SK-N-DZ (cell line): ENCODE measurements around the gene P2RY8.
"Not testable (repeated sequence)": the region's sequence is repeated elsewhere in the genome, so short reads cannot be mapped to it uniquely, and the experiment has no call there.

ENCODE experiments used
- DNase-seq: peaks from one replicate; pipeline ENCODE4 v3.0.0-alpha.2; 2015; ENCODE audit warnings: low spot score

Gene P2RY8

DNA sequence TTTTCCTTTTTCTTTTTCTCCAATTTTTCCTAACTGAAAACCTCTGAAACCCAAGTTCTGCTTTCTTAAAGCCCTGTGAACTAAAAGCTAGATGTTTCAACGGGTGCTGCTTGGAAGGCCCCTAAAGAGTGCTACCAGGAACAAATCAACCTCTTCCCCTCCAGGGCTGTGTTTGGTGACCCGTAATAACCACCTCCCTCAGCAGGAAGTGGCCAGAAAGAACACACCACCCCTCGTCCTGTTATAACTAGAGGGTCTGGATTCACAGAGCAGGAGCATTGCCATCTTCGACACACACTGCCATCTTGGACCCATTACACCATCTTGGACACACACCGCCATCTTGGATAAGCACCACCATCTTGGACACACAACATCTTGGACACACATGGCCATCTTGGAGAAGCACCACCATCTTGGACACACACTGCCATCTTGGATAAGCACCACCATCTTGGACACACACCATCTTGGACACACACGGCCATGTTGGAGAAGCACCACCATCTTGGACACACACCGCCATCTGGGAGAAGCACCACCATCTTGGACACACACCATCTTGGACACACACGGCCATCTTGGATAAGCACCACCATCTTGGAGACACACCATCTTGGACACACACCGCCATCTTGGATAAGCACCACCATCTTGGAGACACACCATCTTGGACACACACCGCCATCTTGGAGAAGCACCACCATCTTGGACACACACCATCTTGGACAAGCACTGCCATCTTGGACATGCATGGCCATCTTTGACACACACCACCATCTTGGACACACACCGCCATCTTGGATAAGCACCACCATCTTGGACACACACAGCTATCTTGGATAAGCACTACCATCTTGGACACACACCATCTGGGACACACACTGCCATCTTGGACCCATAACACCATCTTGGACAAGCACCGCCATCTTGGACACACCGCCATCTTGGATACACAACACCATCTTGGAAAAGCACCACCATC is 89.7 kb downstream of the P2RY8 start:
- not testable (repeated sequence) for DNase-seq

DNA sequence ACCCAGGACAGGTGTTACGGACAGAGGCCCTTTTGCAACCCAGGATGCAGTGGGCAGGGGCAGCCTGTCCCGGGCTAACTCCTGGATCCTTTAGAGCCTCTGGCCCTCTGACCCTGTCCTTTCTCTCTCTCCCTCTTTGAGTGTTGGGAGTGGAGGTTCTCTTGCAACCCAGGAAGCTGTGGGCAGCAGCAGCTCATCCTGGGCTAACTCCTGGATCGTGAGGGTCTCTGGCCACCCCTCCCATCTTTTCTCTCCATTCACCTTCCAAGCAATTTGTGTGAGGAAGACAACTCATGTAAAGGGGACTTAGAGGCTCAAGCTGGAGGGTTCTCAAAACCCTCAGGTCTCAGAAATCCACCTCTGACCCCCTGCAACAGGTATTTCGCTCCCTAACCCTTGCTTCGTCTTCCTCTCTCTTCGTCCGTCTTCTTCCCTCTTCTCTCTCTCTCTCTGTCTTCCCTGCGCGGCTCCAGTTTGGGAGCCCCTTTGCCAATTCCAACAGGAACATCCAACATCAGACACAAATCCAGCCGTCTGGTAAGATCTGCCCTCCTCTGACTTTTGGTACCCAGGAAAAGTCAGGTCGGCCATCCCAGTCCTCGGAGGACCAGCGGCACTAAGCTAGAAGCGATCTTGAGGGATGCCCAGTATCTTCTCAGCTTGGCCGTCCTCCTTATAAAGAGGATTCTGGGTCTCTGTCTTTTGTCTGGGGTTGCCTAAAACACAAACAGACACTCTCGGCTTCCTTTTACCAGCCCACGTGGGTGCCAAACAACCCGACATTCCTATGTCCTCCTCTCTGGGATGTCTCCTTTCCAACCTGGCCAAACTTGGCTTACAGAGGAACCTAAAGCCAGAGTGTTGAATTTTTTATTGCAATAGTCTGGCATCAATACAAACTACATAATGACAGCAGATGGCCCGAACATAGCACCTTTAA is 92.2 kb downstream of the P2RY8 start:
- DNase-seq, result no peak

DNA sequence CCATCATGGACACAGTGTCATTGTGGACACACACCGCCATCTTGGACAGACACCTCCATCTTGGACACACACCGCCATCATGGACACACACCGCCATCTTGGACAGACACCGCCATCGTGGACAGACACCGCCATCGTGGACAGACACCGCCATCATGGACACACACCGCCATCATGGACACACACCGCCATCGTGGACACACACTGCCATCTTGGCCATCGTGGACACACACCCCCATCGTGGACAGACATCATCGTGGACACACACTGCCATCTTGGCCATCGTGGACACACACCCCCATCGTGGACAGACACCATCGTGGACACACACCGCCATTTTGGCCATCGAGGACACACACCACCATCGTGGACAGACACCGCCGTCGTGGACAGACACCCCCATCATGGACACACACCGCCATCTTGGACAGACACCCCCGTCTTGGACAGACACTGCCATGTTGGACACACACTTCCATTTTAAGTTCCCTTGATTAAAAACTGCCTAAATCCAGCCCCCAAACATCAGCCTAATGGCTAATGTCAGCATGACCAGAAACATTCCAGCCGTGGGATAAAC is 93.4 kb downstream of the P2RY8 start:
- DNase-seq, result no peak

DNA sequence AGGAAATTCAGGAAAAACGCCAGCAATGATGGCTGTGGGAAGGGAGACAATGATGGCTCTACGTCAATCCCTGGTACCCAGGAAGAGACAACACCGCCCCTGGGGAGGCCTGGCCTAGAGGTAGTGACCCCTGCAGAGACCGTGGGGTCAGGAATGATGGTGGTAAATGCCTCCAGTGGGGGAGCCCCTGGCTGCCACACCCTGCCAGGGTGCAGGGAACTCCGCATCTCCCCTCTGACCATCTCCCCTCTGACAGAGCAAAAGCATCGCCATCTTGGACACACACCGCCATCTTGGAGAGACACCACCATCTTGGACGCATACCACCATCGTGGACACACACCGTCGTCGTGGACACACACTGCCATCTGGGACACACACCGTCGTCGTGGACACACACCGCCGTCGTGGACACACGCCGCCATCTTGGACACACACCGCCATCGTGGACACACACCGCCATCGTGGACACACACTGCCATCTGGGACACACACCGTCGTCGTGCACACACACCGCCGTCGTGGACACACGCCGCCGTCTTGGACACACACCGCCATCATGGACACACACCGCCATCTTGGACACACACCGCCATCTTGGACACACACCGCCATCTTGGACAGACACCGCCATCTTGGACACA is 94.1 kb downstream of the P2RY8 start:
- DNase-seq, result no peak

DNA sequence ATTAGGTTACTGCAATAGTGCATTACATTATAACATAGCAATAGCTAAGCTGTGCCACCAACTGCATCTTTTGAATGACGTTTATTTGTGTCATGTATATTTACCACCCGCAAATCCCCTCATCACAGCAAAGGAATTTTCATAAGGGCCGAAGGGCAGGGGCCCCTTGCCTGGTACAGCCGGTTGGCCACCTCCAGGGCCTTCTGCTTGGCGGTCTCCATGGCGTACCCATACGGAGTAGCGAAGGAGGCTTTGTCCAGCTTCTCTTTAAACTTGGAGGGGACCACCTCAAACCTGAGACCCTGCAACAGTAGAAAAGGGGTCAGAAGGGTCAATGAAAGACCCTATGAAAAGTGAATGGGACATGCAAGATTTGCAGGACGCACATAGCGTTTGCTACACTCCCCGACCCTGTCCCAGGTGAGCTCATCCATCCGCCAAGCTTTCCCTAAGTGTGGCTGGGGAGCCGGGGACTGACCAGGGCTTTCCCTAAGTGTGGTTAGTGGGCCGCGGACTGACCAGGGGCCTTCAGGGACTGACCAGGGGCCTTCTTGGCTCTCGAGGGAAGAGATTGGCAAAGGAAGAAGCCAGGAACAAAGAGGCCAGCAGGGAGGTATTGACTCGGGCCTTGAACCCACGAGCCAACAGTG is 94.8 kb downstream of the P2RY8 start:
- DNase-seq, result no peak

DNA sequence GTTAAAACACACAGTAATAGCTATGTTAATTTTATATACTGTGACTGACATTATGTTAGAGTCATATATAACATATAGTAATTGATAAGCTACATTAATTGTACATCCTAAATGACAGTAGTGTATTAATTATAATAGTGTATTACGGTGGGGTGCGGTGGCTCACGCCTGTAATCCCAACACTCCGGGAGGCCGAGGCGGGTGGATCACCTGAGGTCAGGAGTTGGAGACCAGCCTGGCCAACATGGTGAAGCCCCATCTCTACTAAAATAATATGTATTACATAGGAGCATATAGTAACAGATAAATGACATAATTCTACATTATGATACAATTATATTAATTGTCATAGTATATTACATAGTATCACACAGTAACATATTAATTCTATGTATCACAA is 96.5 kb downstream of the P2RY8 start:
- no peak for DNase-seq

DNA sequence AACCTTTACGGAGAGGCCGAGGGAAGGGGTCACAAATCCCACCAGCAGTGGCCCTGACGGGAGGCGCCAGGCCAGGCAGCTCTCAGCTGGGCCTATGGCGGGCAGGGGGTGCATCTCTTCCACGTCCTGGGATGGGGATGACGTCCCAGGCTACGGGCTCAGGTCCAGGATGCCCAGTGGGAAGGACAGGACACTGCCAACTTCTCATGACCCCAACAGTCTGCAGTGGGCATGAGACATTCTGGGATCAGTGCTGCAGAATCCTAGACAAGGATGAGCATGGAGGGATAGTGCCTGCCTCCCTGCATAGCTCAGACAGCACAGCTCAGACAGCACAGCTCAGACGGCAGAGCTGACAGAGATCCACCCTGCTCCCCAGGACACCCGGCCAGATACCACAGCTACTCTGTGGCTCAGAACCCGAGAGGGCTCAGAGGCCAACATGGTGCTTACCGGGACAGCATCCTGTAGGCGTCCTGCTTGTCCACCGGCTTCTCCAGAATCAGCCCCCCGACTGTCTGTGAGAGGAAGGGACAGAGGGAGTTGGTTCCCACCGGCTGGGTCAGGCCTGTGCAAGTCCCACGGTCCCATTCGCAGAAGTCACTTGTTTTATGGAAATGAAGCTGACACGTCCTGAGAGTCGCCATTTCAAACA is 101.6 kb downstream of the P2RY8 start:
- no peak for DNase-seq

DNA sequence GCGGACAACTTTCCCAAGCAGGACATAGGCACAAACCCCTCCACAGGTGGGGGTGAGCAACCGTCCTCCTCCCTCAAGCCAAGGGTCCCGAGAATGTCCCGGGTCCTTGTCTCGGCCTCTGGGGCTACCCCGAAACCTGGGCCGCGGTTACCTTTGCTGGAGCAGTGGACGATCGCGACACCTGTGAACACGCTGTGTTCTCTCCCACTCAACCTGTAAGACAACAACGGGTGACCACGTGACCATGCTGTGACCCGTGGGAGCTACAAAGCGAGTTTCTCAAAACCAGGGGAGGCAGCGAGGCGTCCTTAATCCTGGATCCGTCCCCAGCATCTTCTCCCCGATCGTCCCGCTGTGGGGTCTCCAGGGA is 102.1 kb downstream of the P2RY8 start:
- no peak for DNase-seq

DNA sequence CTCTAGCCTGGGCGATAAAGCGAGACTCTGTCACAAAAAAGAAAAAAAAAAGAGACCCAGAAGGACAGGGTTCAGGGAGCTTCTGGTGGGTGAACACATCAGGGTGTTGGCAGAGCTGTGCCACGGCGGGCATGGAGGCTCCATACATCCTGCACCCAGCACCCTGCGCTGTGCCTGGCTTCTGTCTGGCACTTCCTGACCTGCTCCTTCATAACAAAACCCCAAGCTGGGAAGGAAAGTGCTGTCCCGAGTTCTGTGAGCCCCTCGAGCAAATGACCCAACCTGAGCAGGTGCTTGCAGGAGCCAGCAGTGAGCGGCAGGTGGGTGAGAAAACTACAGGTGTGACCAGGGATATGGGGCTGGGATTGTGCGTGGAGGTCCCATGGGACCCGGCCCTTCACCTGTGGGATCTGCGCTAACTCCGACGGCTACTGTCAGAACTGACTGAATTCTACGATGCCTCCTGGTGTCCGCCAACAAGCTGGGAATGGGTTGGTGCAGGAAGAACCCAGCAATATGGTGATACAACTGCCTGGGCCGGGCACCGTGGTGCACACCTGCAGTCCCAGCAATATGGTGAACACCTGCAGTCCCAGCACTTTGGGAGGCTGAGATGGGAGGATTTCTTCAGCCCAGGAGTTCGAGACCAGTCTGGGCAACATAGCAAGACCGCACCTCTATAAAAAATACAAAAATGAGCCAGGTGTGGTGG is 103.2 kb downstream of the P2RY8 start:
- no peak for DNase-seq

DNA sequence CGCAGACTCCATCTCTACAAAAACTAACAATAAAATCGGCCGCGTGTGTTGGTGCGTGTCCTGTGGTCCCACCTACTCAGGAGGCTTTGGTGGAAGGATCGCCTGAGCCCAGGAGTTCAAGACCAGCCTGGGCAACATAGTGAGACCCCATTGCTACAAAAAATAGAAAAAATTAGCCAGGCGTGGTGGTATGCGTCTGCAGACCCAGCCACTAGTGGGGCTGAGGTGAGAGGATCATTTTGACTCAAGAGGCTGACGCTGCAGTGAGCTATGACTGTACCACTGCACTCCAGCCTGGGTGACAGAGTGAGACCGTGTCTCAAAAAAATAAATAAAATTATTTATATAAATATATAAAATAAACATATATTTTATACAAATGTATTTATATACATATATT is 106.5 kb downstream of the P2RY8 start:
- no peak for DNase-seq

DNA sequence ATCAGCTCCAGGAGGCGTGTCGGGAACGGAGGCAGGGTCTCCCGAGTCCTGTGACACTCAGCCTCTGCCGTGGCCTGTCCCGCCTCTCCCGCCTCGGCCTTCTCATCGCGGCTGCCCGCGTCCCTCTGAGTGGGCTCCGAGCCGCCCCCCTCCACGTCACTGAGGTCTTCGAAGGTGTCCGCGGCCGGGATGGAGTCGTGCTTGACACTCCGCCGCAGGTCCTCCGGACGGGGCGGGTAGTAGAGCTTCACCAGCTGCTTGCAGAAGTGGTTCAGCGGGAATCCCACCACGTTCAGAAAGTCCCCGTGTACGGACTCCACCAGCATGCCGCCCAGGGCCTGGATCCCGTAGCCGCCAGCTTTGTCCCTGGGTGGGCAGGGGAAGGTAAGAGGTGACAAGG is 109.2 kb downstream of the P2RY8 start:
- DNase-seq, result no peak

DNA sequence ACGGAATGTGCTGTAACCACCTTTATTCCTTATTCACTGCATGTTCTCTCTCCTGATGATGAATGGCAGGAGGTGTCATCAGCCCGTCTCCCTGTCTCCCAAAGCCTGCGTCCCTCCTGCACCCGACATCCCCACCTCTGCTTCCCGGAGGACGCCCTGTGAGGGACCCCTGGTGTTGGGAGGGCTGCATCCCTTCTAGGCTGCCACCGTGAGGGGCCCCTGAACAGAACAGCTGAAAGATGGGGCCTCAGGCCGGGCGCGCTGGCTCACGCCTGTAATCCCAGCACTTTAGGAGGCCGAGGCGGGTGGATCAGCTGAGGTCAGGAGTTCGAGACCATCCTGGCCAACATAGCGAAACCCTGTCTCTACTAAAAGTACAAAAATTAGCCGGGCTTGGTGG is 110.7 kb downstream of the P2RY8 start:
- DNase-seq, result not testable (repeated sequence)

DNA sequence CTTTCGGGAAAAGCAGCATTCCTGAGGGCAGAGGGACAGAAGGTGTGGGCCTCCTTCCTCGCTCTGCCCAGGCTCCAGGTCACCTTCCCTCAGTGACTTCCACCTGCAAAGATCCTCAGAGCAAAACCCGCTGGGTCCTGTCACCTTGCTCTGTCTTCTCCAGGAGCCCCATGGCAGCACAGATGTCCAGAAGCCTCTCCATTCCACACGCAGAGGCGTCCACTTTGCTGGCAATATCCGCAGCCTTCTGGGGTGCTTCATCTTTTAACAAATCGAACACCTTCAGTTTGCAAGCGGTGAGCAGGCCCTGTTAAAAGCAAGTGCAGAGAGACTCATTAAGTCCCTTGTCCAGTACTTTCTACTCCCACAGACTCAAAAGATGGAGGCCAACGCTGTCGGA is 111.6 kb downstream of the P2RY8 start:
- DNase-seq, result no peak

DNA sequence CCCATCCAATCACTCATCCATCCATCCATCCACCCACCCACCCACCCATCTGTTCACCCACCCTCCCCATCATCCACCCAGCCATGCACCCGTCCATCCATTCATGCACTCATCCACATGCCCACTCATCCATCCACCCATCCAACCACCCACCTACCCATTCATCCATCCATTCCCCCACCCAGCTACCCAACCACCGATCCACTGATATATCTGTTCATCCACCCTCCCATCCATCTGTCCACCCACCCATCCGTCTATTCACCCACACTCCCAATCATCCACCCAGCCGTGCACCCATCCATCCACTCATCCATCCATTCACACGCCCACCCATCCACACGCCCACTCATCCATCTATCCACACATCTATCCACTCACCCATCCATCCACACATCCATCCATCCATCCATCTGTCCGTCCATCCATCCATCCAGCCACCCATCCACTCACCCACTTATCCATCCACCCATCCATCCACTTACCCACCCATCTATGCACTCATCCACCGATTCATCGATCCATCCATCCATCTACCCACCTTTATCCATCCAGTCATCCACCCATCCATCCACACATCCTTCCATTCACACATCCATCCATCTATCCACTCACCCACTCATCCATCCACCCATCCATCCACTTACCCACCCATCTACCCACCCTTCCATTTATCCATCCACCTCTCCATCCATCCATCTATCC is 112.7 kb downstream of the P2RY8 start:
- DNase-seq, result no peak

DNA sequence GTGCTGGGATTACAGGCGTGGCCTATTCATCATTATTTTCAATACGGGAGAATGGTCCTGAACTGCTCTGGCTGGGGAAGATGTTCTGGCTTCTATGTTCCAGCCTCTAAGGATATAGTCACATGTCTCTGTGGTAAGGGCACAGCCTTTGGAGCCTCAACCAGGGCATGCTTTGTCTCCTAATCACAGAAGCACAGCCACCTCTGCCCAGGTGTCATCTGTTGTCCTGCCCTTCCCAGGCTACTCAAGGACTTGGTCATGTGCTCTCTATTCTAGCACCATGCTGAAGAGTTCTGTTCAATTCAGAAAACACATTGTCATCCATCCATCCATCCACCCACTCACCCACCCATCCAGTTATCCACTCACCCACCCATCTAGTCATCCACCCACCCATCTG is 113.8 kb downstream of the P2RY8 start:
- no peak for DNase-seq

DNA sequence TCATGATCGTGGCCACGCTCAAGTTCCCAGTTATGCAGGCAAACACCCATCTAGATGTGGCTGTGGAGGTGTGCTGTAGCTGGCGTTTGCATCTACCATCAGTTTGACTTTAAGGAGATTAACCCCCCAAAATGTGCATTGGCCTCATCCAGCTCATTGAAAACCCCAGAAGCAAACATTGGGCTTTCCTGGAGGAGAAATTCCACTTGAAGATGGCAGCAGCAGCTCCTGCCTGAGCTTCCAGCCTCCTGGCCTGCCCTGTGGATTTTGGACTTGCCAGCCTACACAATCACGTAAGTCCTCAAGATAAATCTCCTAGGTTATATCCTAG is 114.9 kb downstream of the P2RY8 start:
- no peak for DNase-seq

DNA sequence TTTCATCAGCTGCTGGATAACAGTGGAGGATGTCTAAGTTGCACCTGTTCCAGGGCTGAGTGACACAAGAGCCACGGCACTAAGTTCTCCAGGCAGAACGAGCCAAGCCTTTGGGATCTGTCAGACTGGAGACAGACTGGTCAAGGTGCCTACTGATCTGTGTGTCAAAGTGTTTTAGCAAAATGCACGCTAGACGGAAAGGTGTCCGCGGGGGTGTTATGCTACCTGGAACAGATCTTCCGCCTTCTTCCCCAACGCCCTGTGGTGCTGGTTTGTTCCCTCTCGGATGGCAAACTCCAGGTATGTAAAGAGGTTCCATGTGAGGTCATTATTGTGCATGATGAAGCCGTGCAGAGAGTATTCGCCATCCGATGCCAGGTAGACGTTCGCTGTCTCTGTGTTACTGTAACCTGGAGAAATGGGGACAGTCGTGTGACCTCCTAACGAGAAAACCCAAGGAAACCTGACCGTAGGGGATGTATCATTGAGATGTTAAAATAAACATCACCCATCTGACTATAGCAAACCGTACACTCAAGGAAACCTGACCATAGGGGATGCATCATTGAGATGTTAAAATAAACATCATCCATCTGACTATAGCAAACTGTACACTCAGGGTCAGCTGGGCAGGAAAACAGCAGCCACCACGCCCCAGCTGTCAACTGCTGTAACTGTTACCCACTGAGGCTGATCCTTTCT is 115.4 kb downstream of the P2RY8 start:
- no peak for DNase-seq

DNA sequence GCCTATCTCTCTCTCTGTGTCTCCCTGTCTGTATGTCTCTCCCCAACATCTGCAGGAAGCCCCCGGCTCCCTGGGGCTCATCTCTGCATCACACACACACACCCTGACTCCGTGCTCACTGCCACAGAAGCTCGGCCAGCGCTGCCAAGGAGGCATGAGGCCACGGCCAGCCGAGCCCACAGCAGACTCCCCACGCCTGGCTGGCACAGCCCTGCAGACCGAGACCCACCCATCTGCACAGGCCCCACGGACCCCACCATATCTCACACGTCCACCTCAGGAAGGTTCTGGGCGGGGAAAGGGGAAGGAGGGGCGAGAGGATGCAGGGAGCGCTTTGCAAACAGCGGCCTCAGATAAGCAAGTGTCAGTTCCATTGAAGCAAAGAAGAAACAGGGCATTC is 116.6 kb downstream of the P2RY8 start:
- no peak for DNase-seq
